Measurements from ENCODE around the gene CTIF.

CTIF gene

GRCh38 chr18:48718251-48718959, 179.6 kb downstream of the CTIF start:
- no peak for TF ChIP-seq CTCF (IDR thresholded peaks at IDR 0.05)

GRCh38 chr18:48719388-48719787, 180.6 kb downstream of the CTIF start:
- no peak for TF ChIP-seq CTCF (IDR thresholded peaks at IDR 0.05)

GRCh38 chr18:48719974-48720654, 181.3 kb downstream of the CTIF start:
- TF ChIP-seq CTCF (IDR thresholded peaks at IDR 0.05), result no peak

GRCh38 chr18:48720655-48721025, 181.8 kb downstream of the CTIF start:
- no peak for TF ChIP-seq CTCF (IDR thresholded peaks at IDR 0.05)

GRCh38 chr18:48721312-48721711, 182.5 kb downstream of the CTIF start:
- no peak for TF ChIP-seq CTCF (IDR thresholded peaks at IDR 0.05)

GRCh38 chr18:48723016-48723415, 184.2 kb downstream of the CTIF start:
- no peak for TF ChIP-seq CTCF (IDR thresholded peaks at IDR 0.05)

DNA sequence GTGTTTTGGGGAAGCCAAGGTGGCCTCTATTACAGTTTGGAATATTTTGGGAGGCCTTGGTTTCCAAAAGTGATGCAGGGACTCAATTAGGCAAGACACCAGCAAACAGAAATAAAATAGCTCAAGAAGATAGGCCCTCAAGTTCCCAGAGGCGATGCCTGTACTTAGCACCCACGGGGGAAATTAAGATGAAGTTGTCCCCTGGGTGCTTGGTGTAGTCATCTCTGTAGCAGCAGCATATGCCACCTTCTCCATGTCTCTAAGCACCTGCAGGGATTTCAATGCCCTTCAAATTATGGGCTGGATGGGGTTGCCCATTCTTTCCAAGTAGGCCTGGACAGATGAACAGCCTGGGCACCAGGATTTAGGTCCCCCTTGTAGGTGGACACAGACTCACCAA, 185.0 kb downstream of the CTIF start:
- TF ChIP-seq CTCF (IDR thresholded peaks at IDR 0.05), result no peak

All from LNCAP (cell line).